GM18511 (cell line): Measurements from ENCODE around the gene PLCH2.
"Not testable (repeated sequence)": the region's sequence is repeated elsewhere in the genome, so short reads cannot be mapped to it uniquely, and the experiment has no call there.

ENCODE experiments used
- ATAC-seq: cut with Tn5 transposase; IDR thresholded peaks from one replicate; pipeline ENCODE4 v1.9.1; 2021; ENCODE audit warnings: mild to moderate bottlenecking, moderate library complexity; ENCODE audit not compliant: unreplicated experiment

PLCH2 gene

GRCh38 chr1:2543543-2544092 lies 67.5 kb downstream of the PLCH2 start:
- ATAC-seq = no peak

- ATAC-seq = no peak
Observed at GRCh38 chr1:2544093-2544874, 68.2 kb downstream of the PLCH2 start.

- no peak for ATAC-seq
Observed at GRCh38 chr1:2544875-2545640, 69.0 kb downstream of the PLCH2 start.

GRCh38 chr1:2545754-2546514 lies 69.8 kb downstream of the PLCH2 start:
- peak; percentile 39 for ATAC-seq

GRCh38 chr1:2546515-2547209 lies 70.6 kb downstream of the PLCH2 start:
- peak; percentile 42 for ATAC-seq

- ATAC-seq = peak; percentile 15
Observed at GRCh38 chr1:2547210-2548067, 71.3 kb downstream of the PLCH2 start.

- peak; percentile 29 for ATAC-seq
Observed at GRCh38 chr1:2548068-2548589, 72.0 kb downstream of the PLCH2 start.

- not testable (repeated sequence) for ATAC-seq
Observed at GRCh38 chr1:2549367-2550029, 73.4 kb downstream of the PLCH2 start.

- not testable (repeated sequence) for ATAC-seq
Observed at GRCh38 chr1:2550309-2550861, 74.3 kb downstream of the PLCH2 start.

GRCh38 chr1:2551544-2551943 lies 75.5 kb downstream of the PLCH2 start:
- not testable (repeated sequence) for ATAC-seq

- ATAC-seq = no peak
Observed at GRCh38 chr1:2552189-2552588, 76.1 kb downstream of the PLCH2 start.

- ATAC-seq = not testable (repeated sequence)
Observed at GRCh38 chr1:2553076-2553475, 77.0 kb downstream of the PLCH2 start.

- no peak for ATAC-seq
Observed at GRCh38 chr1:2553871-2554620, 78.0 kb downstream of the PLCH2 start.

GRCh38 chr1:2554621-2555387 lies 78.7 kb downstream of the PLCH2 start:
- no peak for ATAC-seq
